NCI-H526 treated with DMSO at 0.1 percent for 48 hours (cell line): ENCODE measurements around the gene KCNJ6.

Experiments used
- DNase-seq: peaks from one replicate; lab custom pipeline; 2025; lab: John Stamatoyannopoulos, UW

KCNJ6 gene

DNA sequence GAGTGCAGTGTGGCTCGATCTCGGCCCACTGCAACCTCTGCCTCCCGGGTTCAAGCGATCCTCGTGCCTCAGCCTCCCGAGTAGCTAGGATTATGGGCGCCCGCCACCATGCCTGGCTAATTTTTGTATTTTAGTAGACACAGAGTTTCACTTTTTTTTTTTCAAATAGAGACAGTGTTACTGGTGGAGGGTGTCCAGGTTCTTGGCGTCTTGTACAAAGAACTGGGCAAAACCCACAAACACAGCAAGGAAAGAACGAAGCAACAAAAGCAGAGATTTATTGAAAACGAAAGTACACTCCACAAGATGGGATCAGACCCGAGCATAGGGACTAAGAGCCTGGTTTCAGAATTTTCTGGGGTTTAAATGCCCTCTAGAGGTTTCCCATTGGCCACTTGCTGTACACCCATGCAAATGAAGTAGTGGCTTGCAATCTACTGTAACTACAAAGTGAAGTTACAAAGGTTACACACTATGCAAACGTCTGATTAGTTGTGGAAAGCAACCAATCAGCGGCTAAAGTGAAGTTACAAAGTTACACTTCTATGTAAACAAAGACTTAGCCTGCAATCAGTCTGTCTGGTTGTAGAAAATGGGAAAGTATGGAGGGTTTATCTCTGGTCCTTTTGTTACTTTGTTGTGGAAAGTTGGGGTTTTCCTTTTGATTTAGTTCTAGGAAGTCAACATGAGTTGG, 350.6 kb downstream of the KCNJ6 start:
- peak; percentile 4 for DNase-seq

DNA sequence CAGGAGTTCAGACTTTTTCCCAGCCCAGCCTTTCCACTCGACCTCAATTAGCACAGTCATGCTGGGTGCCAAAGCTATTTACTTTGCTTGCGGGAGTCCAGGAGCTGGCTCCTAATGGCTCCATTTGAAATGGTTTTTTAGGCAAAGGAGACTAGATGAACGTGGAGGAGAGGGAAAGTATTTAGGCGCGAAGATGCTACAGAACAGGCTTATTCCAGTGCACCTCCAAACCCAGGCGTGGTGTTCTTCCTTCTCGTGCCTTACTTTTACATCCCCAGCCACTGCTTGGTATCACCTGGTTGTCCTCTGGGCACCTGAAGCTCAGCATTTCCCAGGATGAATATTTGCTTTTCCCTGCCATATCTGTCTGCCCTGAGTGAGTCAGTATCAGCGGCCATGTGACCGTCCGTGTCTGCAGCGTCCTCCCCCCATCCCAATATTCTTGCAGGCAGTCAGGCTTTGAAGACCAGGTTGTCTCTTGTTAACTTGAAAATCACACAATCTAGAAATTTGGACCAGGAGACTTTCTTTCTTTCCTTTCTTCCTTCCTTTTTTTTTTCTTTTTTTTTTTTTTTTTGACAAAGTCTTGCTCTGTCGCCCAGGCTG, 351.2 kb downstream of the KCNJ6 start:
- no peak for DNase-seq

DNA sequence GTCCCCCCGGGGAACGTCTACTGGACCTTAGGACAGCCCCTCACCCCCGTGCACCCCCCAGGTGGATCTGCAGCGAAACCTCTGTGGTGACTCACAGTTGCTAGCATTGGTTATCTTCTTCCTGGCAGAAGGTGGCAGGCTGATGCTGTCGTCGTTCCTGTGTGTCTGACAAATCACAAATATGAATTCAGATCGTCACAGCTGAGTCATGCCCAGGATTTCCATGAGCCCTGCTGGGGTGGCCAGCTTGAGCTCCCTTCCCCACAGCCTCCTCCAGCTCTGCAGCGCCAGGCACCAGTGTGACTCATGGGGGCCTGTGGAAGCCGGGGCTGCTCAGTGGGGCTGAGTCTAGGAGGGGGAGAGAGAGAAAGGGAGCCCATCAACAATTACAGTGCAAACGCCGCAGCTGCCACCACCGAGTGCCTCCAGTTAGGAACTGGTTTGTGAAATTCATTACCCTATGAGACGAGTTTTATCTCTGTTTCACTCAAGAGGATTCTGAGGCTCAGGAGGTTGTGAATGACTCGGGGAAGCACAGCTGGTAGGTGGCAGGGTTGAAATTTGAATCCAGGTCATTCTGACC, 351.8 kb downstream of the KCNJ6 start:
- peak; percentile 52 for DNase-seq

DNA sequence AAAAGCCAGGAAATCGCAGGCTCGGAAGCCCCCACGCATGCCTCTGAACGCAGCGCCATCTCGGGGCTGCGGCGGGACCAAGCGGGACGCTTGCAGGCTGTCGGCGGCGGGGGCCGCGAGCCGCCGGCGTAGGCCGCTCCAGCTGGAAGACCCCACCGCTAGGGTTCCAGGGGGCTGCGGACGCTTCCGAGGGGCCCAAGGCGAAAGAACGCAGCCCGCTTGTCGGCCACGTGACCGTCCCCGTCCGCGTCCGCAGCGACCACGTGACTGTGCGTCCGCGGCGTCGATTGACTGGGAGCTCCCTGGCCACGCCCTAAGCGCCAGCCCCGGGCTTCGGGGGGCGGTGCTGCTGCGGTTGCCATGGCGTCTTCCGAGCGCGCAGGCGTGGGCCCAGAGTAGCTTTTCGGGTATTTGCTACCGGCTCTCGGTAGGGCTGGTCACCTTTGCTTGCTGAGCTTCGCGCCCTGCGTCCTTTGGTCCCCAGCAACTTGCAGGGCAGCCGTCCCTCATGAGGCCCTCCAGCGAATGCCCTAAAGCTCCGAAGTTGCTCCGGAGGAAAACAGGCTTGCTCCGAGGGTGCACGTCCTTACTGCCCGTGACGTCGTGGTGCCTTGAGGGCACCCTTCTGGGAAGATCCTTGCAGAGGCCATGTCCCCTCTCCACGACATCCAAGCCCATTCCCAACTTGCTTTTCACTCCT, 352.5 kb downstream of the KCNJ6 start:
- peak; percentile 87 for DNase-seq

DNA sequence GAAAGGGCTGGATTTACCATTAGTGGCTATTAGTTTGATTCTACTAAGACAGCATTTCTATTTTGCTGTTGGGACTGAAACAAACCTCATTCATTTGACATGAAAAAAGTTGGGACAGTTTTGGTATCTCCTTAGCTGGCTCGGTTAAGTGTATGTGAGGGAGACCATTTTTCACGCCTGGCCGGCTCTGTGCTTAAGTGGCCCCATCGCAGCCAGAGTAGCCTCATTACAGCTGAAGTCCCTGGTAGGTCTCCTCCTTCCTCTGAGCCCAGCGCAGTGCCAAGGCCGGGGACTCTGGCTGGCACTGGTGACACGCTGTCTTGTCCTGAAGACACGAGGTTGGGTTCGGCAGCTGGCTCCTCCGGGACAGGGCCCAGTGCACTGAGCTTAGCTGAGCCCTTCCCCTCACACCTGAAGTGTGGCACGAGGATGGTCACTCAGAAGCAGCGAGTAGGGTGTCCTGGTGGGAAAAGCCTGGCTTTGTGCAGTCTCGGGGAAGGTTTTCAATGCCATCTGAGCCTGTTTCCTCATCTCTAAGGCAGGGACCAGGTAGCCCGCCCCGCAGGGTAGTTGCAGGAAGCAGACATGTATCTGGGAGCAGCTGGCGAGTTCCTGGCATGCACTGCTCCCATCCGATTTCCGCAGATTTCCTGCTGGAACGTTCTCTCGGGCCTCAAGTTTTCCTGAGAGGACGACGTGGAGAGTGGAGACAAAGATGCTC, 353.2 kb downstream of the KCNJ6 start:
- no peak for DNase-seq

DNA sequence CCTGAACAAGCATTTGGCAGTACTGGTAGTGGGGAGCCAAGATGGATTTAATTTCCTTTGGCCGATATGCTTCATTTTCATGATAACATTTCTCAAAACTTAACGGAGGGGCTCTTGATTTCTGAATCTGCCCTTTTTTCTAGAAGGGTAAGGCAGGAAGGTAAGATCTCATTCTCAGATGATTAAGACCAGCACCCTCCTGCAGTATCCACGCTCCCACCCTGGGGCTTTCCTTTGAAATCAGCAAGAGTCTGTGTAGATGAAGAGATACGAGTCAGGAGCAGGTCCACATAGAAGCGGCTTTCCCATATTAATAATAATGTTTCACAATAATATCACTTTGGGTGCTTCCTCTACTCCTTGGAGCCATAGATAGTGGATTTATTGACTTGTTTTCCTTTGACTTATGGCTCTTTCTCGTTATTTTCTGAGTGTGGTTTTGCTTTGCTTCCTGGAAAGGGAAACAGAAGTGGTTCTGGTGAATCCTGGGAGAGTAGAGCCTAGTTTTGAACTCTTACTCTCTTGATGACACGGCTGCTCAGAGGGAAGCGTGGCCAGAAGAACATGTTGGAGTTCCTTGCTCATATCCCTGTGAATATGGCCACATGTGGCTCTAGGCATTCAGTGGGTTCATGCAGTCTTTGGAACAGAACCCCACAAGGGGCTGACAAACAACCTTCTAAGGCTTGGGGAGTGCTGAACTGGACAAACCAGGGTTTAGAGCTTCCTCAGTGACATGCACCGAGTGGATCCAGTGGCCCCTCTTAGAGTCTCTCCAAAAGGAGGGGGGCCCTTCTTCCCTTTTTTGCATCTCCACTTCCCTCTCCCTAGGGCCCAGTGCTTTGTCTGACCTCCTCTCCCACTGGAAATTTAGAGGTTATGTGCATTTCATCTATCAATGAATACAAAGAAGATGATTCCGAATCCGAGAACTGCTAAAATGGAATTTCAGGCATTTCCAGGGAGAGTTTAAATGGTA, 354.0 kb downstream of the KCNJ6 start:
- no peak for DNase-seq

DNA sequence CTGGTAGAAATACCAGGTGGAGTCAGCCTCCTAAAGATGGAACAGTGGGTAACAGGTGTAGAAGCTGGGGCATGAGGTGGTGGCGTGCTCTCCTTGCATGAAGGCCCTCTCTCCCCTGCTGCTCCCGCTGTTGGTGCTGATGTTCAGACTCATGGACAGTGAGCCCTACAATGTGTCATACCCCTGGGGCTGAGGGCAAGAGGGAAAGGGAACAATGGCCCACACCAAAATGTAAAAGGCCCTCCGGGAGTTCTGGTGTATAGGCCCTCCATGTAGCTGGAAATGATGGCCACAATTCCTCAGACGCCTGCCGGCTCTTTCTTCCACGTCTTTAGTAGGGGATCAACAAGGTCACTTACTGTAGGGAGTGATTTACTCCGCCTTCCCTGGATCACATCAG, 354.8 kb downstream of the KCNJ6 start:
- DNase-seq: no peak

DNA sequence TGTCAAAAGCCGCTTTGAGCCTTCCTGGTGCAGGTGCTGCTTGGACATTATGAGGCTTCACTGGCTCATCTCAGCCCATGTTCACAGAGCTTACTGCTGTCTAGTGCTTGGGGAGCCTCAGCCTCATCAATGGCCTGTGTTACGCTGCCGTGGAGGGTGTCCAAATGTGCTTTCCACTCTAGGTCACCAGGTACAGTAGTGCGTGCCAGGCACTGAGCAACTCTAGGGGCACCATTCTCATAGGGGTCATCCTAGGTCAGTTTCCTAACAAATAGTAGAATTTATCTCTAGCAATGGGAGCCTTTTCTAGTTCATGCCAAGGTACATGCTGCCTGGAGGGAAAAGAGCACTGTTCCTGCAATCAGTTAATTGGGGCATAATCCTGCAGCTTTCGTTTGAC, 355.9 kb downstream of the KCNJ6 start:
- DNase-seq: no peak

DNA sequence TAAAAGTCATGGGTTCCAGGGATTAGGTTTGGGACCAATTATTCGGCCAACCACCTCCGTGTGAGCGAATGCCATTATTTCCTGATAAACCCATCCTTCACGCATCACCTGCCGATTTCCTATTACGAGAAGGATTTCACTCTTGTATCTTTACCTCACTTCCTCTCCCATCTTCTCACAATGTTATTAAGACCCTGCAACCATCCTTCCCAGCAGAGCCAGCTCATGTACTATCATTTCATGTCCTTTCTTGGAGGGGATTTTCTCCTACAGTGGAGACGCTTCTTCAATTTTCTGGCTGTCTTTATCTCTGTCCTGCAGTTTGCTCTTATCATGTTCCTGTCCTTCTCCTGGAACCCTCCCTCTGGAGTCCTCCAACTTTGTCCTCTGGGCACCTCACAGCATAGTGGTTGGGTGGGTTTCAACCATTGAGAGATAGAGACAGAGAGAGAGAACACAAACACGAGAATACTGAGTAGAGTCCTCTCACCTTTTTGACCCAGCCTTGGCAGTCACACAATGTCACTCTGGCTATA, 357.5 kb downstream of the KCNJ6 start:
- DNase-seq: no peak
